GM15510 (cell line): Measurements from ENCODE around the gene TRIML2.

Source experiments
- POLR2A ChIP-seq: IDR thresholded peaks from 3 replicates; pipeline ENCODE4 v1.6.1; 2011; ENCODE audit warnings: borderline replicate concordance; ENCODE audit not compliant: insufficient read length; ENCODE audit errors: extremely low read depth

TRIML2 gene

DNA sequence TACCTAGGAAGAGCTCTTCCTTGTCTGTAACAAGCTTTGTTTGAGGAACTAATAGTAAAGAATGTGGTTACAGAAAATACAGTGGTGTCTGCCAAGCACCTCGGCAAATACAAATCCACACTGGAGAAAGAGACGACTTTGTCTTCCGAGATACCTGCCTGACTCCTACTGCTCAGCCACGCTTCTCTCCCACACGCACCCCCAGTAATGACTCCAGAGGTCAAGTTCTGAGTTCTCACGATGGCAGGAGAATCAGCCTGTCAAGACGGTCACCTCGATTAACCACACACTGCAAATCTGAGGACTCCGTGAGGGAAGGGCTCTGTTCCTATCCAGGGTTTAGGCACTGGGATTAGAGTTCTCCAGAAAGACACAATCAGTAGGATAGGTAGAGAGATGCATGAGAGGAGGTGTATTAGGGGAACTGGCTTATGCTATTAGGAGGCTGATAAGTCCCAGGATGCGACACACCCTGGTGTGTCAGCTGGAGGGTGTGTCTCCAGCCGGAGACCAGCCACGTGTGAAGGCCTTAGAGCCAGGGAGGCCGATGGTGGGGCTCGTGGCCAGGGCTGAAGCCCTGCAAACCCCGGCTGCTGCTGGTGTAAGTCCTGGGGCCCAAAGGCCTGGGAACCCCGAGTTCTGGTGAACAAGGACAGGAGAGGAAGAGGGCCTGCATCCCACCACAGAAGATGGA, 8.4 kb upstream of the TRIML2 start:
- TF ChIP-seq POLR2A: no peak

DNA sequence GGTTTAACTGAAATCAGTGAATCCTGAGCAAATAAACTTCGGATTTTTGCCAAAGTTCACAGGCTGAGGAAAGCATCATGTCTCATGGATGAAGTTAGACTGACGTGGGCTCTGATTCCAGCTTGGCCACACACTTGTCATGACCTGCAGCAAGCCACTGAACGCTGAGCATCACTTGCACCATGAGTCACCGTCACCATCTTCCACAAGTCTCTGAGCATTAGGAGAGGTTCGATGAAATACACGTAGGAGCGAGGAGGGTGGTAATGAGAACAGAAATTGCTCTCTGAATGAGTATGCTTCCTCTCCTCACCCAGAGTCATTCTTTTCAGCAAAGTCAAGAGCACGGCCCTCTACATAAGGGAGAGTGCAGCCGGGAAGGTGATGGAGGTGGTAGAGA, 3.8 kb upstream of the TRIML2 start:
- TF ChIP-seq POLR2A: no peak

GRCh38 chr4:188111955-188112354, 2.6 kb upstream of the TRIML2 start:
- TF ChIP-seq POLR2A: no peak

DNA sequence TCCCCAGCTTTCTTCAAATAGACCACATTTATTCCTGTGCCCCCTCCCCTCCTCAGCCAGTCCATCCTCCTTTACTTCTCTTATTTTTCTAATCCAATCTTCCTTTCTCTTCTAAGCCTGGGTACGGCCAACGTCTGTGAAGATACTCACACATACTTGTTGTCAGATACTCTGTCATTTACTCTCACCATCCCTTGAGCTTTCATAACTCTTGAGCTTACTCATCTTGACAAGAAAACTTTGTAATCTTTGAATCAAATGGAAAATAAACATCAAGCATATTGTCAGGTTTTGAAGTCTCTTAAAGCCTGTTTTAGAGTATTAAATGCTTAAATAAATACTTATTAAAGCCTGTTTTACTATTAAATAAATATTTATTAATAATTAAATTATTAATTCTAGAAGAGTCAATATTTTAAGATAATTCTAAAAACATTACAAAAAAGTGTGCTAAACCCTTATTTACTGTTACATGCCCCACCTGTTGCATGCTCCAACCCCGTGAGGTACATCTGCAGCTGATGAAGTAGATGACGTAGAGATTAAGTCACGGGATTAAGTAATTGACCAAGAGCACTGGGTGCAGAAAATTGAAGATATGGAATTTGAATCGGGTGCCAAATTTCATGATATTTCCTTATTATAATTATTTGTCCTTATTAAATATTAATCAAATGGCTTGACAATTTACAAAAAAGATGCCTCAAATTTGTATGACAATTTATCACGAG, 1.5 kb upstream of the TRIML2 start:
- no peak for TF ChIP-seq POLR2A

GRCh38 chr4:188110036-188110435, 633 bp upstream of the TRIML2 start:
- TF ChIP-seq POLR2A: no peak

DNA sequence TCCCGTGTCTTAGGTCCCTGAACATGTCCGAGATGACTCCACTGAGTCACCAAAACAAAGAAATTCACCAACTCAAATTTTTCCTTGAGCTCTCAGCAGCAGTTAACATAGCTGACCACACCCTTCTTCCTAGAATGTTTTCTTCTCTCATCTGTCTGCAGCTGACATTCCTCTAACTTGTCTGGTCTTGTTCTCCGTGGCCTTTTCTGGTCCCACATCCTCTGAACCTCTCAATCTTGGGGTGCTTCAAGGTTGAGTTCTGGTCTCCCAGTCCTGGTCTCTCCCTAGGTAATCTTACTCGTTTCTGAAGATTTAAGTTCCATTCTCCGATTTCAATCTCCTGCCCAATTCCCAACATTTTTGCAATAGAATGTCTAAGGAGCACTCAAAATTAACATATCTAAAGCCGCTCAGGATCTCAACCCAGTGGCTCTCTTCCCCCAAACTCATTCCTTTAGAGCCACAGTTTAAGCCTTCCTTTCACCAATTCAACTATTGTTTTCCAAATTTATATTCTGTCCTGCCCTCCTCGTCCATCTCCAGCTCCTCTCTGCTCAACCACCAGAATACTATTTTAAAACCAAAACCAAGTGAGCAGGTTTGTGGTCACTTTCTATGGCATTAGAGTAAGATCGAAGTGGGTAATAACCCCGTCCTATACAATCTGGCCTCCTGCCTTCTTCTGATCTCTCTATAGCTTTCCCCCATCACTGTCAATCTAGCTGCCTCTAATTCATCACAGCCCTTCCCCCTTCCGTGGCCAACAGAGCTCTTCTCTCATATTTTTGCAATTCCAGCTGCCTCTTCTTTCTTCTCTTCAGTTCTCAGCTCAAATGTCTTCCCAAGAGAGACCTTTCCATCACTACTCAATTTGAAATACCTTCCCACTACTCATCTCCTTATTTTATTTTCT, 1.2 kb downstream of the TRIML2 start:
- no peak for TF ChIP-seq POLR2A

DNA sequence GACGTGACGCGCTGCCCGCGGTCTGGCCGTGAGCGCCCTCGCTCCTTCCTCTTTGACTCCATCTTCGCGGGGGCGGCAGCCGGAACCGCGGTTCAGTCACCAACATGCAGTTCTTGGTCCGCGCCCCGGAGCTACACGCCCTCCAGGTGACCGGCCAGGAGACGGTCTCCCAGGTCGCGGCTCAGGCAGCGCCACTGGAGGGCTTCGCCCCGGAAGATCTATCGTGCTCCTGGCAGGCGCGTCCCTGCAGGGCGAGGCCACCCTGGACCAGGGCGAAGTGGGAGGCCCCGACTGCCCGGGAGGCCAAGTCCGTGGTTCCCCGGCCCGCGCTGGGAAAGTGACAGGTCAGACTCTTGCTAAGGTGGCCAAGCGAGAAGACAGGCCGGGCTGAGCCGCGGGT, 2.9 kb downstream of the TRIML2 start:
- no peak for TF ChIP-seq POLR2A

GRCh38 chr4:188092824-188093223, 16.6 kb downstream of the TRIML2 start:
- TF ChIP-seq POLR2A: no peak

GRCh38 chr4:188086858-188087257, 22.5 kb downstream of the TRIML2 start:
- TF ChIP-seq POLR2A: no peak

DNA sequence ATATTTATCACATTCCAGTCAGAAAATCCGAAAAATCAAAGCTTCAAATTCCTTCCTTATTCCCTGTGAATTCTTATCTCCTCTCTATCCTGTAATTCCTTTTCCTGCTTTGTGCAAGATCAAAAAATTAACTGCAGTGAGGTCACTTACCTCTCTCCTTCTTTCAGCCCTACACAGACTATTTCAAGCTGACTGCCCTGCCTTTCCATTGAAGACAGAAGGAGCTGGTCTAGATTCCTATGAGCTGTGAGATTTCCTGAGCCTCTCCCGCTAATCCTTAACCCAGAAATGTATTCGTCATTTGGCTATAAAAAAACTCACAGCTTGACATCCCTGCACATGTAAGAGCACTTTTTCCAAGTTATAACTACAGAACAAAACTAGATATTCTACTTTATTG, 26.6 kb downstream of the TRIML2 start:
- no peak for TF ChIP-seq POLR2A

DNA sequence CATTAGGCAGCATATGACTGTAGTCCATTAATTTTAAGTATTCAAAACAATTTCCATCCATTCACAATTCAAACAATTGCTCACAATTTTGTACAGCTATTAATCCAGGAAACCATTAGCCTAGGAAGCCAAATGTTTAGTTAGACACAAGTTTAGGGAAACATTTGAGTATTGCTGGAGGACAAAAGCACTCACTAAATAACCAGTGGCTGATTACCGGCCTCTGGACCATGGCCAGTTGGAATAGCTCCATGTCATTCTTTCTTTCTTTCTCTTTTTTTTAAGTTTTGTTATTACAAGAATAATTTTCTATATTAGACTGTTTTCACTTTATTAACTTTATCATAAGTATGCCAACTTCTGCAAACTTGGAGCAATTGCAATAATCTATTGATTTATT, 31.3 kb downstream of the TRIML2 start:
- TF ChIP-seq POLR2A: no peak

GRCh38 chr4:188076169-188076568, 33.2 kb downstream of the TRIML2 start:
- TF ChIP-seq POLR2A: no peak

GRCh38 chr4:188061083-188061482, 48.3 kb downstream of the TRIML2 start:
- TF ChIP-seq POLR2A: no peak

DNA sequence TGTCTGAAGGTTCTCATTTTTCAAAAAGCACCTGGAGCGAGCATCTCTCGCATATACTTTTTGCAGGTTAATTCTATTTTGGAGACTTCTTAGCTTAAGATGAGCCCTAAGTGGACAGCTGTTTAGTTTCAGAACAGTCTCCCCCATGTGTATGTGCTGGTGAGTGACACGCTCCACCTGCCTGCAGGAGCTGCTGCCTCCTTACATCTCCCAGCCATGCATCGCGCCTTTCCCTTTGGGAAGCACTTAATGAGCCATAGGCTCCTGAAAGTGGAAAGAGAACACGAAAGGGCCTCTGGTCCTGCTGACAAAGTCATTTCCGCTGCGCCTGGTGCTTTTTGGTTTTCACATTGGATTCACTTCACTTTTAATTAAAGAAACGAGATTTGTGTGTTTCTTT, 56.1 kb downstream of the TRIML2 start:
- no peak for TF ChIP-seq POLR2A

DNA sequence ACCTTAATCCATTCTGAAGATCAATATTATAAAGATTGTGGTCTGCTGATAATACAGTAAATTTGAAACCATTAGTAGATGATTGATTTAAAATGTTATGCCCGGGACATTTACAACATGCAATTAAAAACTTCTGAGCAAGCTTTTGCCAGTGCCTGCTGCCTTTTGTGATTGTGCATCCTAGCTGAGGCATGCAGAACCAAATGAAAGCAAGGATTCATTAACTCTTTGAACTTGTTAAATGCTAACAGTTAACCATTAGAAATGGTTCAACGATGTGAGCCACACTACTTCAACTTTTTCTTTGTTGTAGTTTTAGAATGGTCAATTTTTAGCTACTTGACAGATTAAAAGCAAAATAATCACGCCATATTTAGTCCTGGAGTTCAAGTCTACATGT, 62.7 kb downstream of the TRIML2 start:
- TF ChIP-seq POLR2A: no peak
